Breast epithelium (tissue), 4 donors: Measurements from ENCODE around the gene SUMF1. TPM values are rescaled to one million over a fixed set of nuclear protein-coding genes. Genes with fewer than 3 reads are reported as not detected.

Experiments
- DNase-seq, 2 donors: peaks; one replicate each; pipeline ENCODE4 v3.0.0-alpha.2; 2019; ENCODE audit warnings: low spot score in 2 of 2
- H3K27ac ChIP-seq, 2 donors: fragments of 200-600 bp; sonication (generic) in 1 of 2; one replicate each; pipeline ENCODE4 v1.5.1; 2016 to 2019; ENCODE audit warnings: mild to moderate bottlenecking in 1 of 2
- H3K27me3 ChIP-seq, 2 donors: fragments of 200-600 bp; sonication (generic) in 1 of 2; one replicate each; pipeline versions ENCODE4 v1.5.1 to v1.6.0; 2017 to 2019; ENCODE audit warnings: control low read depth in 1 of 2, mild to moderate bottlenecking in 1 of 2
- H3K36me3 ChIP-seq: fragments of 200-600 bp; one replicate; pipeline ENCODE4 v1.5.1; 2019
- H3K4me1 ChIP-seq, 2 donors: fragments of 200-600 bp; sonication (generic); one replicate each; pipeline ENCODE4 v1.5.1; 2016 to 2019; ENCODE audit warnings: control low read depth in 1 of 2
- H3K4me3 ChIP-seq, 3 donors: fragments of 200-600 bp; sonication (generic); 1 replicate in 2 of 3; 2 replicates in 1 of 3; pipeline ENCODE4 v1.5.1; 2016 to 2019; ENCODE audit warnings: mild to moderate bottlenecking in 3 of 3, moderate library complexity in 2 of 3
- H3K9me3 ChIP-seq, 2 donors: fragments of 200-600 bp; sonication (generic) in 1 of 2; one replicate each; pipeline ENCODE4 v1.5.1; 2016 to 2019; ENCODE audit warnings: control low read depth in 1 of 2
- CTCF ChIP-seq, 3 donors: fragments of 450-650 bp; IDR thresholded peaks; one replicate each; pipeline ENCODE4 v1.5.1; 2016 to 2017; ENCODE audit warnings: antibody characterized with exemption in 3 of 3, mild to moderate bottlenecking in 3 of 3, moderate library complexity in 3 of 3
- POLR2A ChIP-seq: fragments of 450-650 bp; IDR thresholded peaks from one replicate; pipeline ENCODE4 v1.6.1; 2016; ENCODE audit warnings: antibody characterized with exemption, mild to moderate bottlenecking, moderate library complexity
- POLR2AphosphoS5 ChIP-seq, 3 donors: sonication (generic); formaldehyde crosslinking; IDR thresholded peaks; one replicate each; pipeline ENCODE4 v1.6.1; 2017; ENCODE audit warnings: antibody characterized with exemption in 3 of 3
- intact Hi-C: fragments of 100-400 bp; cut with DNase I; formaldehyde crosslinking; loops from one replicate; pipeline ENCODE4 v1.15.1; 2023; ENCODE audit warnings: low total_unique reads
- total RNA-seq, 3 donors: library from RNA; depleted of rRNA; stranded (reverse); fragments of >200 nt; gene quantifications; one replicate each; pipeline ENCODE4 v1.1.0, GENCODE V29; 2016

Gene SUMF1
- total RNA-seq, 3 donors from 2014 or later: 84.2 to 87.1 (median 84.9) TPM

GRCh38 chr3:4410606-4411005 lies 56.5 kb downstream of the SUMF1 start:
- TF ChIP-seq CTCF (IDR thresholded peaks at IDR 0.05): no peak
- no peak for TF ChIP-seq POLR2AphosphoS5 (IDR thresholded peaks at IDR 0.05)
- no peak for TF ChIP-seq POLR2A
- Histone ChIP-seq H3K9me3 (no peaks in the 10 kb centered on the region), H3K27ac (no peak overlapping the region), H3K4me3 (no peak overlapping the region), H3K36me3 (no peaks in the 10 kb centered on the region), H3K27me3 (no peaks in the 10 kb centered on the region), H3K4me1 (no peaks in the 10 kb centered on the region)
- DNase-seq: no peak
- intact Hi-C loops: no loop called here

GRCh38 chr3:4409971-4410573 lies 57.0 kb downstream of the SUMF1 start:
- intact Hi-C loops: no loop called here
- Histone ChIP-seq H3K27me3 (no peaks in the 10 kb centered on the region), H3K4me3 (no peak overlapping the region), H3K36me3 (no peaks in the 10 kb centered on the region), H3K9me3 (no peaks in the 10 kb centered on the region), H3K4me1 (no peaks in the 10 kb centered on the region), H3K27ac (no peak overlapping the region)
- no peak for DNase-seq
- no peak for TF ChIP-seq POLR2A
- TF ChIP-seq CTCF (IDR thresholded peaks at IDR 0.05): no peak
- TF ChIP-seq POLR2AphosphoS5 (IDR thresholded peaks at IDR 0.05): no peak

GRCh38 chr3:4409415-4409814 lies 57.7 kb downstream of the SUMF1 start:
- no peaks in the 10 kb centered on the region for H3K9me3 ChIP-seq
- H3K4me1 ChIP-seq: no peaks in the 10 kb centered on the region
- TF ChIP-seq POLR2AphosphoS5 (IDR thresholded peaks at IDR 0.05) (no peak), CTCF (IDR thresholded peaks at IDR 0.05) (no peak), POLR2A (no peak)
- H3K27ac ChIP-seq: no peak overlapping the region
- intact Hi-C loops: no loop called here
- H3K4me3 ChIP-seq: no peak overlapping the region
- no peaks in the 10 kb centered on the region for H3K27me3 ChIP-seq
- no peaks in the 10 kb centered on the region for H3K36me3 ChIP-seq
- DNase-seq: no peak

- TF ChIP-seq CTCF (IDR thresholded peaks at IDR 0.05): no peak
- TF ChIP-seq POLR2A: no peak
- TF ChIP-seq POLR2AphosphoS5 (IDR thresholded peaks at IDR 0.05): no peak
- Histone ChIP-seq H3K9me3 (no peaks in the 10 kb centered on the region), H3K27me3 (no peaks in the 10 kb centered on the region), H3K27ac (no peak overlapping the region), H3K4me1 (no peaks in the 10 kb centered on the region), H3K36me3 (no peaks in the 10 kb centered on the region), H3K4me3 (no peak overlapping the region)
- DNase-seq: no peak
- intact Hi-C loops: no loop called here
These were observed 58.1 kb downstream of the SUMF1 start for GRCh38 chr3:4408958-4409357.

- no peaks in the 10 kb centered on the region for H3K9me3 ChIP-seq
- no peaks in the 10 kb centered on the region for H3K36me3 ChIP-seq
- TF ChIP-seq POLR2A: no peak
- no peak for TF ChIP-seq POLR2AphosphoS5 (IDR thresholded peaks at IDR 0.05)
- no peak for TF ChIP-seq CTCF (IDR thresholded peaks at IDR 0.05)
- H3K4me1 ChIP-seq: no peaks in the 10 kb centered on the region
- no peaks in the 10 kb centered on the region for H3K27me3 ChIP-seq
- no peak for DNase-seq
- intact Hi-C loops: no loop called here
- no peak overlapping the region for H3K27ac ChIP-seq
- H3K4me3 ChIP-seq: no peak overlapping the region
These were observed 59.1 kb downstream of the SUMF1 start for GRCh38 chr3:4407941-4408340.
